H1 (cell line): ENCODE measurements around the gene PRSS48. TPM values are rescaled to one million over a fixed set of nuclear protein-coding genes. Genes with fewer than 3 reads are reported as not detected.

Source experiments
- CTCF ChIP-seq, 3 experiments: IDR thresholded peaks; 1 replicate in 2 of 3; 2 replicates in 1 of 3; pipeline versions ENCODE4 v1.5.1 to v1.6.1; 2011; ENCODE audit warnings: low read length in 3 of 3, mild to moderate bottlenecking in 3 of 3, inconsistent platforms in 2 of 3, low read depth in 1 of 3, moderate library complexity in 1 of 3; ENCODE audit not compliant: insufficient read depth in 1 of 3; ENCODE audit errors: control extremely low read depth in 1 of 3
- GTF2F1 ChIP-seq: IDR thresholded peaks from 2 replicates; pipeline ENCODE4 v1.6.1; 2012; ENCODE audit warnings: low read depth, low read length, improper control_type of control experiment, borderline replicate concordance
- JUN ChIP-seq: IDR thresholded peaks from 2 replicates; pipeline ENCODE4 v1.6.1; 2011; ENCODE audit warnings: low read depth, mild to moderate bottlenecking, improper control_type of control experiment, low read length
- MAFK ChIP-seq: IDR thresholded peaks from 2 replicates; pipeline ENCODE4 v1.6.1; 2012; ENCODE audit warnings: low read depth, mild to moderate bottlenecking, improper control_type of control experiment, low read length
- MAX ChIP-seq: IDR thresholded peaks from 2 replicates; pipeline ENCODE4 v1.6.1; 2012; ENCODE audit warnings: inconsistent platforms
- RXRA ChIP-seq: IDR thresholded peaks from 2 replicates; pipeline ENCODE4 v1.6.1; 2011; ENCODE audit warnings: low read depth, mild to moderate bottlenecking, low read length, moderate library complexity; ENCODE audit not compliant: insufficient read depth
- SIRT6 ChIP-seq: IDR thresholded peaks from one replicate; pipeline ENCODE4 v1.7.1; 2012; ENCODE audit warnings: low read length, inconsistent platforms
- SP1 ChIP-seq: IDR thresholded peaks from 2 replicates; pipeline ENCODE4 v1.6.1; 2011; ENCODE audit warnings: low read depth, low read length
- SP4 ChIP-seq: IDR thresholded peaks from 2 replicates; pipeline ENCODE4 v1.6.1; 2012; ENCODE audit warnings: low read length, inconsistent platforms
- SRF ChIP-seq: IDR thresholded peaks from 2 replicates; pipeline ENCODE4 v1.6.1; 2011; ENCODE audit warnings: mild to moderate bottlenecking, low read depth, low read length, moderate library complexity
- SUZ12 ChIP-seq: fragments of 200-600 bp; sonication (generic); IDR thresholded peaks from 2 replicates; pipeline ENCODE4 v1.6.1; 2012; ENCODE audit warnings: mild to moderate bottlenecking, inconsistent platforms, low read length, moderate library complexity, mixed read lengths
- TAF1 ChIP-seq: IDR thresholded peaks from 2 replicates; pipeline ENCODE4 v1.6.1; 2011; ENCODE audit warnings: mild to moderate bottlenecking, low read depth, low read length
- TBP ChIP-seq: IDR thresholded peaks from 2 replicates; pipeline ENCODE4 v1.6.1; 2011; ENCODE audit warnings: low read depth, low read length, improper control_type of control experiment
- ZNF274 ChIP-seq: IDR thresholded peaks from 2 replicates; pipeline ENCODE4 v1.7.0; 2012; ENCODE audit warnings: low read length, borderline replicate concordance; ENCODE audit errors: extremely low read depth
- polyA plus RNA-seq, 7 experiments: library from polyadenylated mRNA; depleted of rRNA in 3 of 7; stranded (reverse) in 5 of 7; unstranded in 2 of 7; fragments of >200 nt in 5 of 7; fragments of 200-250 nt in 2 of 7; gene quantifications; 1 replicate in 5 of 7; 2 replicates in 1 of 7; 4 replicates in 1 of 7; pipeline versions ENCODE4 v1.2.1 to v1.2.3, GENCODE V29; 2011 to 2013; ENCODE audit warnings: missing spikeins in 2 of 7, mixed read lengths in 2 of 7
- total RNA-seq: library from RNA; stranded (reverse); fragmentation: NEBNext Ultra II Directional; extraction: Animal tissue kit (Norgen Biotek cat#: 25700); gene quantifications from 2 replicates; pipeline ENCODE4 v1.2.1, GENCODE V29; 2021
- TF ChIP-seq, protein P1 (sequence below): IDR thresholded peaks from 2 replicates; pipeline ENCODE4 v1.6.1; 2012; ENCODE audit warnings: low read length, inconsistent platforms

Gene PRSS48
- total and polyA plus RNA-seq, 2 of the 8 experiments (the other 6 are each of a cell fraction or from before 2014, with no cell fraction given) = not detected

- TF ChIP-seq CTCF (IDR thresholded peaks at IDR 0.05; ENCODE audit: control extremely low read depth in 1 of 3, insufficient read depth in 1 of 3, low read depth in 1 of 3, low read length in 3 of 3) (no peak), JUN (no peak), RXRA (no peak), ZNF274 (no peak), SIRT6 (no peak), SRF (no peak), SUZ12 (no peak), MAX (peak; percentile 97), TBP (no peak), MAFK (no peak), TAF1 (peak; percentile 68), GTF2F1 (0 out of 2 replicates have a peak, but pooled peaks have one; percentile 32), SP4 (no peak), SP1 (no peak)
- TF ChIP-seq, protein P1, sequence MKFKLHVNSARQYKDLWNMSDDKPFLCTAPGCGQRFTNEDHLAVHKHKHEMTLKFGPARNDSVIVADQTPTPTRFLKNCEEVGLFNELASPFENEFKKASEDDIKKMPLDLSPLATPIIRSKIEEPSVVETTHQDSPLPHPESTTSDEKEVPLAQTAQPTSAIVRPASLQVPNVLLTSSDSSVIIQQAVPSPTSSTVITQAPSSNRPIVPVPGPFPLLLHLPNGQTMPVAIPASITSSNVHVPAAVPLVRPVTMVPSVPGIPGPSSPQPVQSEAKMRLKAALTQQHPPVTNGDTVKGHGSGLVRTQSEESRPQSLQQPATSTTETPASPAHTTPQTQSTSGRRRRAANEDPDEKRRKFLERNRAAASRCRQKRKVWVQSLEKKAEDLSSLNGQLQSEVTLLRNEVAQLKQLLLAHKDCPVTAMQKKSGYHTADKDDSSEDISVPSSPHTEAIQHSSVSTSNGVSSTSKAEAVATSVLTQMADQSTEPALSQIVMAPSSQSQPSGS = no peak
These were observed 47.8 kb downstream of the PRSS48 start (continued) for GRCh38 chr4:151324752-151325110.
